ENCODE measurements around the gene OR7G1.
A peak's percentile ranks its signal among the peaks of the same experiment; 100 is the strongest.
"Not testable (repeated sequence)": the region's sequence is repeated elsewhere in the genome, so short reads cannot be mapped to it uniquely, and the experiment has no call there.

Gene OR7G1

GRCh38 chr19:9076901-9077300 is 38.7 kb downstream of the OR7G1 start:
- DNase-seq: no peak

DNA sequence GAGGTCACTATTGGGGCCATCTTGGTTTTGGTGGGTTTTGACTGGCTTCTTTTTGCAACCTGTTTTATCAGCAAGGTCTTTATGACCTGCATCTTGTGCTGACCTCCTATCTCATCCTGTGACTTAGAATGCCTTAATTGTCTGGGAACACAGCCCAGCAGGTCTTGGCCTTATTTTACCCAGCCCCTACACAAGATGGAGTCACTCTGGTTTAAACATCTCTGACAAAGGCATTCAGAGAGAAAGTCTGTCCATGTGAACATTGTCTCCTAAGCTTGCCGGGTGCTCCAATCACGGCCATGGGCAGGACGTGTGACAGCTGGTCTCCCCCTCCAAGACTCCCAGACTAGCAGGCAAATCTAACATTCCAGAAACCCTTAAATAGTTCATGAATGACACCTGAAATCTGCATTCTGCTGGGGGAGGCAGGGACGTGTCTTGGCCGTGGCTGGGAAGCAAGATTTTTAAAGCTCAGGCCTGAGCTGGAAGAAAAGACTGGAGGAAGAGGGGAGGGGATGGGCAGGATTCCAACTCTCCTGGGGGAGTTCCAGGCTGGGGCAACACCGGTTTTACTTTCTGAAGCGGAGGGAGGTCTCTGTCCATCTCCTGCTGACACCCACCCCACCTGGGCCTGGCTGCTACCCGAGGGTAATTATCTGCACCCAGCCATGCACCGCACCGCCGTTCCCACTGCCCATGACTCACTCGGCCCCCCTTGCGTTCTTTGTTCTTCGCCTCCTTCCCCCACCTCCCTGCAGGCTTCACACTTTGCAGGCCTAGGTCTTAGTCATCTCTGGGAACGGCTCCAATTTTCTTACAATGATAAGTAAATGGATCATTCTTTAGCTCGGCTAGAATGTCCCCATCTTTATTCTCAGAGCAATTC is 40.3 kb downstream of the OR7G1 start:
- DNase-seq: peak; percentile 22

DNA sequence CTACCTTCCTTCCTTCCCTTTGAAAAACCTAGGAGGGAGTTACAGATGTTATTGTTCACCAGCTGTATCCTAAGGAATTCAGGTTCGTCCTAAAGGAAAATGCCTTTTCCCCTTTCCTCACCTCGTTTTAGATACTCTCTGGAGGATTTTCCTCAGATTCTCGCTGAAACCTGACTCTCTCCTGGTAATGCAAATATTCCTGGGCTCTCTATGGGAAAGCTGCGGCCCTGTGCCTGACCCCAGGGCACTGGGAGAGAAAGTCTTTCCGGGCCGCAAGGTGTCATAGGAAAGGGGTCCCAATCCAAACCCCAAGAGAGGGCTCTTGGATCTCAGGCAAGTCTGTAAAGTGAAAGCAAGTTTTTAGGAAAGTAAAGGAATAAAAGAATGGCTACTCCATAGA is 41.8 kb downstream of the OR7G1 start:
- no peak for DNase-seq

DNA sequence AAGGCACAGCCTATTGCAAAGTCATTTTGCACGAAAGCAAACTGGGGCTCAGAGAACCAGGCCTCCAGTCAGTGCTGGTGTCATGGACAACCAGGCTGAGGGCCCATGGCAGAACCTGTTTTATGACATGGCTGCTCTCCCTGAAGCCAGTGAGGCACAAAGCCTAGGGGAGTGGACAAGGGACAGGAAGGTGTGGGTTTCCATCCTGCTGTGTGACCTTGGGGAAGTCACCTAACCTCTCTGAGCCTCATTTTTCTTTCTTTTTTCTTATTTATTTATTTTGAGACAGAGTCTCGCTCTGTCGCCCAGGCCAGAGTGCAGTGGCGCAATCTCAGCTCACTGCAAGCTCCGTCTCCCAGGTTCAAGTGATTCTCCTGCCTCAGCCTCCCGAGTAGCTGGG is 43.8 kb downstream of the OR7G1 start:
- not testable (repeated sequence) for DNase-seq

DNA sequence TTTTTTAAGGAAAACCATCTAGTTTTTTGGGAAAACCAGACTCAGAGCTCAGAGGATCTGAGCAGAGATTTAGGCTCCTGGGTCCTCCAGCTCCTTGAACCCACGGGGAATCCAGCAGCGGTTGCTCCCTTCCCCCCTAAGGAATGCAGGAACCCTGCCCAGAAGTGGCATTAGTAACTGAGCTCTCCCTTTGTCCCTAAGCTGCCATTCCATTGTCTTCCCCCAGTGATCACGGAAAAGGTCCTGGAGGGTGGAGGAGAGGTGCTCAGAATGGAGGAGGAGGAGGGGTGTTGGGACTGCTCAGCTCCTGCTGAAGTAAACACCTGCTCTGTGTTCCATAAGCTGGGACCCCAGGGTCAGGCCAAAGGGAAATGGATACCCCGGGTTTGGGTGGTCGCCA is 45.5 kb downstream of the OR7G1 start:
- DNase-seq: no peak

GRCh38 chr19:9065457-9066014 is 50.0 kb downstream of the OR7G1 start:
- DNase-seq: no peak

Data from retina (tissue), 1 donor.